ENCODE measurements around the gene SQSTM1. TPM values are rescaled to one million over a fixed set of nuclear protein-coding genes. Genes with fewer than 3 reads are reported as not detected.

SQSTM1 gene
- total and polyA plus RNA-seq, 9 of the 15 experiments (the other 6 are each of a cell fraction or from before 2014, with no cell fraction given): 5.6 to 148 (median 64.0) TPM

- TF ChIP-seq ZBTB5 (IDR thresholded peaks at IDR 0.05): no peak
- TF ChIP-seq ILK (tag; IDR thresholded peaks at IDR 0.05; ENCODE audit: borderline replicate concordance, low read depth): no peak
- no peak for TF ChIP-seq ARID2 (IDR thresholded peaks at IDR 0.05)
- no peak for TF ChIP-seq BRF2 (IDR thresholded peaks at IDR 0.05; ENCODE audit: borderline replicate concordance, insufficient read depth, insufficient read length)
- 0 out of 2 replicates have a peak, but pooled peaks have one; percentile 4 for TF ChIP-seq REST (IDR thresholded peaks at IDR 0.05; ENCODE audit: borderline replicate concordance)
- TF ChIP-seq REST (CRISPR knock-in tag; IDR thresholded peaks at IDR 0.05; ENCODE audit: low read depth): 0 out of 2 replicates have a peak, but pooled peaks have one; percentile 50
- no peak for TF ChIP-seq ZBED1 (IDR thresholded peaks at IDR 0.05)
- no peak for TF ChIP-seq HES1 (IDR thresholded peaks at IDR 0.05; ENCODE audit: low read depth)
- TF ChIP-seq TAF9B (IDR thresholded peaks at IDR 0.05; ENCODE audit: partially characterized antibody): no peak
- no peak for TF ChIP-seq CTBP1 (IDR thresholded peaks at IDR 0.05; ENCODE audit: borderline replicate concordance)
- no peak for TF ChIP-seq HMG20B (CRISPR knock-in tag; IDR thresholded peaks at IDR 0.05)
- no peak for TF ChIP-seq PRMT5 (CRISPR knock-in tag; IDR thresholded peaks at IDR 0.05)
- TF ChIP-seq PHF20 (IDR thresholded peaks at IDR 0.05; ENCODE audit: partially characterized antibody): no peak
- no peak for TF ChIP-seq NFE2L1 (tag; IDR thresholded peaks at IDR 0.05; ENCODE audit: borderline replicate concordance, low read depth)
Observed at GRCh38 chr5:179837076-179838011, 16.6 kb downstream of the SQSTM1 start (continued).

All from K562 (cell line).